ENCODE results near the gene TEX52.
"Not testable (repeated sequence)": the region's sequence is repeated elsewhere in the genome, so short reads cannot be mapped to it uniquely, and the experiment has no call there.

The TEX52 gene

DNA sequence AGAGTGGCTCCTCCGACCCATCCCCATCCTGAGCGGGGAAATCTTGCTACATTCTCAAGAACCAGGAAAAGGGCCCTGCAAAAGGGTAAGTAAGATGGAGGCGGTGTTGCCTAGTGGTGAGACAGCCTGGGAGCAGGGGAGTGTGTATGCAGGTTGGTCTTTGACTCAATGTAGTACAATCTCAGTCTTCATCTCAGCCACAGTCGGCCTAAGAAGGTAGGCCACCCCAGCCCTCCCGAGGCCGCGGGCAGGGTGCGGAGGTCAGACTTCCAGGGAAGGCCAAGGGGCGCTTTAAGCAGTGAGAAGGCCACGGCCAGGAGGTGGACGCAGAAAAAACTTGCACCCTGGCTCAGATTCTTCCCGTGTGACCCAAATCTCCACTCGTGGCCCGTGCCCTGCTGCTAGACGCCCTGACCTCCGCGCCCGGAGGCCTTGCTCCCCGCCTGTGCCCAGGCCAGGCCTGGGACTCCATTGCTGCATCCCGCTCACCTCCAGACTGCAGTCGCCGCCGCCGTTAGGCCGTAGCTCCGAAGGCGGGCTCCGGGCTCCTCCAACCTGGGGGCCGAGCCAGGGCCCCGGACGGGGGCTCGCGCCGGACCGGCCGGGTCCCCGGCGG is 19.7 kb upstream of the TEX52 start:
- TF ChIP-seq, protein P1, sequence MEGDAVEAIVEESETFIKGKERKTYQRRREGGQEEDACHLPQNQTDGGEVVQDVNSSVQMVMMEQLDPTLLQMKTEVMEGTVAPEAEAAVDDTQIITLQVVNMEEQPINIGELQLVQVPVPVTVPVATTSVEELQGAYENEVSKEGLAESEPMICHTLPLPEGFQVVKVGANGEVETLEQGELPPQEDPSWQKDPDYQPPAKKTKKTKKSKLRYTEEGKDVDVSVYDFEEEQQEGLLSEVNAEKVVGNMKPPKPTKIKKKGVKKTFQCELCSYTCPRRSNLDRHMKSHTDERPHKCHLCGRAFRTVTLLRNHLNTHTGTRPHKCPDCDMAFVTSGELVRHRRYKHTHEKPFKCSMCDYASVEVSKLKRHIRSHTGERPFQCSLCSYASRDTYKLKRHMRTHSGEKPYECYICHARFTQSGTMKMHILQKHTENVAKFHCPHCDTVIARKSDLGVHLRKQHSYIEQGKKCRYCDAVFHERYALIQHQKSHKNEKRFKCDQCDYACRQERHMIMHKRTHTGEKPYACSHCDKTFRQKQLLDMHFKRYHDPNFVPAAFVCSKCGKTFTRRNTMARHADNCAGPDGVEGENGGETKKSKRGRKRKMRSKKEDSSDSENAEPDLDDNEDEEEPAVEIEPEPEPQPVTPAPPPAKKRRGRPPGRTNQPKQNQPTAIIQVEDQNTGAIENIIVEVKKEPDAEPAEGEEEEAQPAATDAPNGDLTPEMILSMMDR (IDR thresholded peaks at IDR 0.05; ENCODE audit: low read depth, low read length) = no peak
- TF ChIP-seq POLR2A (IDR thresholded peaks at IDR 0.05; ENCODE audit: extremely low read depth, insufficient read length) = no peak
- TF ChIP-seq, protein P2, sequence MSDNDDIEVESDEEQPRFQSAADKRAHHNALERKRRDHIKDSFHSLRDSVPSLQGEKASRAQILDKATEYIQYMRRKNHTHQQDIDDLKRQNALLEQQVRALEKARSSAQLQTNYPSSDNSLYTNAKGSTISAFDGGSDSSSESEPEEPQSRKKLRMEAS (IDR thresholded peaks at IDR 0.05; ENCODE audit: low read depth, low read length) = no peak
- DNase-seq (ENCODE audit: low read depth) = peak; percentile 45
- peak overlapping the region; percentile 88 for H3K4me3 ChIP-seq (ENCODE audit: low read depth, low read length)

DNA sequence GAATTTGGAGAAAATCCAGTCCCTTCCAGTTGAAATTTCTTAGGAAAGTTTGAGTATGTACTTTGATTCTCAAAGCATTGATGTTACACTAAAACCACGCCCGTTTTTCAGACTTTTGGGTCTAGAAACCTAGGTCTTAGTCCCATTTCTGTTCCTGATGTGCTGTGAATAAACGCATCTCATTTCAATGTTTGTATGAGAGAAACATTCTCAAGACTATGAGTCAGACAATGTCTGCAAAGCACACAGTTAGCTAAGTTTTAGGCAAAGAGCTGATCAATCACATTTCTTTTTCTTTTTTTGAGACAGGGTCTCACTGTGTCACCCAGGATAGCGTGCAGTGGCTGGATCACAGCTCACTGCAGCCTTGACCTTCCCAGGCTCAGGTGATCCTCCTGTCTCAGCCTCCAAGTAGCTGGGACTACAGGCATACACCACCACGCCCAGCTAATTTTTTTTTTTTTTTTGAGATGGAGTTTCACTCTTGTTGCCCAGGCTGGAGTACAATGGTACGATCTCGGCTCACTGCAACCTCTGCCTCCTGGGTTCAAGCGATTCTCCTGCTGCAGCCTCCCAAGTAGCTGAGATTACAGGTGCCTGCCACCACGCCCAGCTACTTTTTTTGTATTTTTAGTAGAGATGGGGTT is 12.3 kb upstream of the TEX52 start:
- DNase-seq (ENCODE audit: low read depth); H3K4me3 ChIP-seq (ENCODE audit: low read depth, low read length): not testable (repeated sequence)

DNA sequence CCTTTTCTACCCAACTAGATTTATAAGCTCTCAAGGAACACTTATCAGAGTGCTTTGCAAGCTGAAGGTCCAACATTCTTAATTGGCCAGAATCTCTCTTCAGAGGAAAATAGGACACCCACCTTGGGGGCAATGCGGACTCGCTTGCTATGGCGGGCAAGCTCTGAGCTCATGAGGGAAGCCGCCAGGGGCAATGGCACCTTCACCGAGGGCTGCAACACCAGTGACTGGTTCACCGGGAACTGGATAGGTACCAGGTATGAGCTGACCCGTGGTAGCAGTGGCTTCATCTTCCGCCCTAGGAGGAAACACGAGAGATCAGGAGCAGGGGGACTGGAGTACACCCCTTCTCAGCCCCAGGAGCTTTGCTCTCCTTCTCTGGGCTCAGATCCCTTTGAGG is 7.4 kb upstream of the TEX52 start:
- DNase-seq (ENCODE audit: low read depth) = no peak
- H3K4me3 ChIP-seq (ENCODE audit: low read depth, low read length) = no peak overlapping the region
- TF ChIP-seq POLR2A (IDR thresholded peaks at IDR 0.05; ENCODE audit: extremely low read depth, insufficient read length) (no peak), MYC (IDR thresholded peaks at IDR 0.05; ENCODE audit: low read depth, low read length) (no peak)
- TF ChIP-seq, protein P1 (IDR thresholded peaks at IDR 0.05; ENCODE audit: low read depth, low read length) = no peak
- TF ChIP-seq, protein P2 (IDR thresholded peaks at IDR 0.05; ENCODE audit: low read depth, low read length) = no peak

DNA sequence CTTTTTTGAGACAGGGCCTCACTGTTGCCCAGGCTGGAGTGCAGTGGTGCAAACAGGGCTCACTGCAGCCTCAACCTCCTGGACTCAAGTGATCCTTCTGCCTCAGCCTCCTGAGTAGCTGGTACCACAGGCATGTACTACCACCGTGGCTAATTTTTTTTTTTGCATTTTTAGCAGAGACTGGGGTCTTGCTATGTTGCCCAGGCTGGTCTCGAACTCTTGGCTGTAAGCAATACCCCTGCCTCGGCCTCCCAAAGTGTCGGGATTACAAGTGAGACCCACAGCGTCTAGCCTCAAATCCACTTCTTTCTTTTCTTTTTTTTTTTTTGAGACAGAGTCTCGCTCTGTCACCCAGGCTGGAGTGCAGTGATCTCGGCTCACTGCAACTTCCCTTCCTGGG is 6.6 kb upstream of the TEX52 start:
- not testable (repeated sequence) for DNase-seq (ENCODE audit: low read depth); H3K4me3 ChIP-seq (ENCODE audit: low read depth, low read length)

DNA sequence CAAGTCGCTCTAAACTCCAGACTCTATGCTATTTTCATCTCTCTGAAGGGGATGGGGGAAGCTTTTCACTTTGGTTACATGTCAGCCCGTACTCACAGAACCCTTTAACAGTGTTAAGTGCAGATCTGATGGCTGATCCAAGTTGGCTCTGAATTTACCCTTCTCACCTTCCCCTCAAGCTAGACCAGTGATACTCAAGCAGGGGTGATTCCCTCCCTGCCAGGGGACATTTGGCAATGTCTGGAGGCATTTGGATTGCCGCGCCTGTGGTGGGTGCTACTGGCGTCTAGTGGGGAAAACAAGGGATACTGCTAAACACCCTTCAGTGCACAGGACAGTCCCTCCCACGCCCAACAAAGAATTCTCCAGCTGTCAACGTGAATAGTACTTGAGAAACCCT is 6.0 kb upstream of the TEX52 start:
- H3K4me3 ChIP-seq (ENCODE audit: low read depth, low read length) = no peak overlapping the region
- DNase-seq (ENCODE audit: low read depth) = no peak
- TF ChIP-seq, protein P1 (IDR thresholded peaks at IDR 0.05; ENCODE audit: low read depth, low read length) = no peak
- TF ChIP-seq POLR2A (IDR thresholded peaks at IDR 0.05; ENCODE audit: extremely low read depth, insufficient read length) = no peak
- TF ChIP-seq, protein P2 (IDR thresholded peaks at IDR 0.05; ENCODE audit: low read depth, low read length) = no peak
- TF ChIP-seq MYC (IDR thresholded peaks at IDR 0.05; ENCODE audit: low read depth, low read length) = no peak

DNA sequence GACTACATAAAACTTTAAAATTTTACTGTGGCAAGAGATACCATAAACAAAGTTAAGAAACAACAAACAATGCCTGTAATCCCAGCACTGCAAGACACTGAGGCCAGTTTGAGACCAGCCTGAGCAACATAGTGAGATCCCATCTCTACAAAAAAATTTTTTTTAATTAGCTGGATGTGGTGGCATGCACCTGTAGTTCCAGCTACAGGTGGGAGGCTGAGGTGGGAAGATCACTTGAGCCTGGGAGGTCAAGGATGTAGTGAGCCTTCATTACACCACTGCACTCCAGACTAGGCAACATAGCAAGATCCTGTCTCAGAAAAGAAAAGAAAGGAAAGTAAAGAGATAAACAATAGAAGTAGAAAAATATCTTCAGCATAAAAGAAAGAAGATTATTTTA is 3.3 kb upstream of the TEX52 start:
- H3K4me3 ChIP-seq (ENCODE audit: low read depth, low read length) = no peak overlapping the region
- DNase-seq (ENCODE audit: low read depth) = no peak
- no peak for TF ChIP-seq POLR2A (IDR thresholded peaks at IDR 0.05; ENCODE audit: extremely low read depth, insufficient read length)
- TF ChIP-seq, protein P1 (IDR thresholded peaks at IDR 0.05; ENCODE audit: low read depth, low read length) = no peak
- no peak for TF ChIP-seq MYC (IDR thresholded peaks at IDR 0.05; ENCODE audit: low read depth, low read length)
- TF ChIP-seq, protein P2 (IDR thresholded peaks at IDR 0.05; ENCODE audit: low read depth, low read length) = no peak

DNA sequence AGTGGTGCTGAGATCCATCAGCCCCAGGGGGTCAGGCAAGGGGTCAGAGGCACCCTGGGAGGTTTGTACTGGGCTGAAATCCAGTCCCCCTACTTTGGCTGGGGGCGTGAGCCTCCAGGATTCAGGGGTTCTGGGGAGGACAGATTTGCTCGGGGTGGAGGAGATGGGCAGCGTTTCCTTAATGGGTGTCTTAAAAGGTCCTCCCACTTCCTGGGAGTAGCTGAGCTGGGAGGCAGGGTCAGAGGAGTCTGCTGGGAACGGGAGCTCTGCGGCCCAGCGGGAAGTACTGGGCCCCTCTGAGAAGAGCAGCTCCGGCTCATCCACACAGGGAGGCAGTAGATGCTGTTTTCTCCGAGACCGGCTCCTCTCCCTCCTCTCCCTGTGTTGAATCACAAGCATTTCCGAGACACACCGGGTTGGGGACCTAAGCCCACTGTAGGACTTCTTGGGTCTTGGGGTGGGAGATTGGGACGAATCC is 2.1 kb upstream of the TEX52 start:
- no peak for DNase-seq (ENCODE audit: low read depth)
- TF ChIP-seq MYC (IDR thresholded peaks at IDR 0.05; ENCODE audit: low read depth, low read length) (no peak), POLR2A (IDR thresholded peaks at IDR 0.05; ENCODE audit: extremely low read depth, insufficient read length) (no peak)
- TF ChIP-seq, protein P2 (IDR thresholded peaks at IDR 0.05; ENCODE audit: low read depth, low read length) = no peak
- TF ChIP-seq, protein P1 (IDR thresholded peaks at IDR 0.05; ENCODE audit: low read depth, low read length) = no peak
- no peak overlapping the region for H3K4me3 ChIP-seq (ENCODE audit: low read depth, low read length)

All from NB4 (cell line).